Activated CD4-positive, alpha-beta T cell treated with anti-CD3 and anti-CD28 coated beads, Interleukin-2, amount 50 U/mL, for 48 hours (primary cell): Measurements from ENCODE around the gene NBR1.
"Not testable (repeated sequence)": the region's sequence is repeated elsewhere in the genome, so short reads cannot be mapped to it uniquely, and the experiment has no call there.

ENCODE experiments used
- DNase-seq, 2 experiments: peaks; one replicate each; pipeline ENCODE4 v3.0.0-alpha.2; 2020

The NBR1 gene

DNA sequence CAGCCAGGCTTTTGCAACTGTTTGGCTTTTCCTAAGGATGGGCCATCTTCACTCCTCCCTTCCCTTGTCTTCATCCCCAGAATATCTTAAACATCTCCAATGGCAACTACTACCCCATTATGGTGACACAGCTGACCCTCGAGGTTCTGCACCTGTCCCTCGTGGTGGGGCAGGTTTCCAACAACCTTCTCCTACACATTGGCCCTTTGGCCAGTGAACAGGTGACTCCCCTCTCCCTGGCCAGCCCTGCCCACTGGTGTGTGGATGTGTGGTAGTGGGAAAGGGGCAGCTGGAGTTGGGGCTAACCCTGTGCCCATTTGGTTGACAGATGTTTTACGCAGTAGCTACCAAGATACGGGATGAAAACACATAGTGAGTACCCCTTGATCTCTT lies 45.4 kb downstream of the NBR1 start:
- no peak for DNase-seq

DNA sequence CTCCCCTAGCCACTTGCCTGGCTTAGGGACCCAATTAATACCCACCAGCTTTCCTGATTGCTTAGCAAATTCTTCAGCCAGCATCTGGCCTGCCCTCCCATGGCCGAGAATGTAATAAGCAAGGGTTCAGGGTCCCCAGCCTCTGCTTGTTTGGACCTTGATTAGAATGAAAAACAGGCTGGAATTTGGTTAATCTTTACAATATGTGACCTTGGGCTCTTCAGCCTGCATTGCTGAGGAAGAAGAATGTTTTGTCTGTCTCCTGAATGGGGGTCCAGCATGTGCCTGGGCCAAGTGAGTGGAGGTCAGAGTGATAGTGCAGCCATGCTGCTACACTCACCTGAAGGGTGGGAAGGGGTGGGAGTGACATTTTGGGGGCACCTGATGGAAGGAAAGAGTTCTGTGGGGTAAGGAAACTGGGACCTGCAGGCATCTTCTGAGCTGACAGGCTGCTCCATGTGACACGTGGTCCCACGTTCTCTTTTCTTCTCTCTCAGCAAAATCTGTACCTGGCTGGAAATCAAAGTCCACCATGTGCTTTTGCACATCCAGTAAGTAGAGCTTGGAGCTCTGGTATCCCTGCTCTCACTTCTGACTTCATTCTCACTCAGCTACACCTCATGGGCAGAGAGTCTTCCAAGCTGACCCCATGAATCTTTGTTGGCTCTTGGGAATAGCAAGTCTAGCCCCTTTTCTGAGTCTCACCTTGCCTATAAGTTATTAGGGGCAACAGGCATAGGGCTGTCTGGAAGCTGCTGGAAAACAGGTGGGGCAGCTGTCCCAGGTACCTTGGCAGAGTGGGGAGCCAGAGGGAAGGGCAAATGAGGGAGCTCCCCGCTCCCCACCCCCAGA lies 46.0 kb downstream of the NBR1 start:
- DNase-seq, result no peak

DNA sequence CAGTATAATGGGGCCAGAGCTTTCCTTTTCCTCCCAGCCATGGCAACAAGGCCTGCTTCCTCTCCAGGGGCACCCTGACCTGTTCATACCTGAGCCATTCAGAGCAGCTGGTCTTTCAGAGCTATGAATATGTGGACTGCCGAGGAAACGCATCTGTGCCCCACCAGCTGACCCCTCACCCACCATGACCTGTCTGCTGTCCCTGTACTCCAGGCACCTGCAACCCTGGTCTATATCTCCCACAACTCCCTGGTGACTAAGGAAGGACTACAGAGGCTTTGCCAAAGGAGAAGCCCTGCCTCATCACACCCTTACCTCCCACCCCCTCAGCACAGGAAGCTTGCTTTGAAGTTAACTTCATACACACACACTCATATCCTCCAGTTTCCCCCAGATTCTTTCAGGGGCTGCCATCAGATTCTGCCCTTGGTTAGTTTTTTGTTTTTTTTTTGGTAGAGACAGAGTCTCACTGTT lies 46.6 kb downstream of the NBR1 start:
- DNase-seq, result no peak

DNA sequence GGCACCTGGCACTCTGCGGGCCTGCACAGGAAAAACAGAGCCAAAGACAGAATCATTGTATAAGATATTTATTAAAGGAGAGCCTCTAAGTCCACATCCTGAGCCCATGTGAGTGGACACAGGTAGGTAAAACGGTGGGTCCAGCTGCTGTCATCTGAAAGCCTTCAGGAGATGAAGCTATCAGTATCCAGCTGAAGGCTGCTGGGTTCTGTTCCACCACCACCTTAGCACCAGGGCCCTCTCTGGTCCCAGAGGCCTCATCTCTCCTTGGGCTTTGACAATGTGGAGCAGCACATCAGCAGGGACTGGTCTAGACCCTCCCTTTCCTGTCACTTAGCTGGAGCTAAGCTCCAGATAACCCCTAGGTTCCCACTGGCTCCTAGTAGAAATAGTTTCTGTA lies 48.0 kb downstream of the NBR1 start:
- DNase-seq, result no peak

DNA sequence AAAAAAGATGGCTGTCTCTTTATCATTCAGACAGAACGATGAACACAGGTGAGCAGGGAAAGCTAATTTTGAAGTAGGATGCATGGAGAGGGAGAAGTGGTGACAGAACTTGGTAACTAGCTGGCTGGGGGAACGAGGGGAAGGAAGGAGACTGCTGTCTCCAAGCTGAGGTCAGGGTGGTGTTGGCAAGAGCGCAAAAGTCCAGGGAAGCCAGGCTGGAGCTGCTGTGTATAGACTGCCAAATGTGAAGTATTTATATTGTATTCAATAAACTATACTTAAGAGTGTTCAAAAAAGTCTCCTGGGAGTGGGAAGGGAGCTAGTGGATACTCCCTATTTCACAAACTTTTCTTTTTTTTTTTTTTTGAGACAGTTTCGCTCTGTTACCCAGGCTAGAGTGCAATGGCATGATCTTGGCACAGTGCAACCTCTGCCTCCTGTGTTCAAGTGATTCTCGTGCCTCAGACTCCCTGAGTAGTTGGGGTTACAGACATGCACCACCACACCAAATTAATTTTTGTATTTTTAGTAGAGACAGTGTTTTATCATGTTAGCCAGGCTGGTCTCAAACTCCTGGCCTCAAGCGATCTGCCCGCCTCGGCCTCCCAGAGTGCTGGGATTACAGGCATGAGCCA lies 48.8 kb downstream of the NBR1 start:
- no peak for DNase-seq

DNA sequence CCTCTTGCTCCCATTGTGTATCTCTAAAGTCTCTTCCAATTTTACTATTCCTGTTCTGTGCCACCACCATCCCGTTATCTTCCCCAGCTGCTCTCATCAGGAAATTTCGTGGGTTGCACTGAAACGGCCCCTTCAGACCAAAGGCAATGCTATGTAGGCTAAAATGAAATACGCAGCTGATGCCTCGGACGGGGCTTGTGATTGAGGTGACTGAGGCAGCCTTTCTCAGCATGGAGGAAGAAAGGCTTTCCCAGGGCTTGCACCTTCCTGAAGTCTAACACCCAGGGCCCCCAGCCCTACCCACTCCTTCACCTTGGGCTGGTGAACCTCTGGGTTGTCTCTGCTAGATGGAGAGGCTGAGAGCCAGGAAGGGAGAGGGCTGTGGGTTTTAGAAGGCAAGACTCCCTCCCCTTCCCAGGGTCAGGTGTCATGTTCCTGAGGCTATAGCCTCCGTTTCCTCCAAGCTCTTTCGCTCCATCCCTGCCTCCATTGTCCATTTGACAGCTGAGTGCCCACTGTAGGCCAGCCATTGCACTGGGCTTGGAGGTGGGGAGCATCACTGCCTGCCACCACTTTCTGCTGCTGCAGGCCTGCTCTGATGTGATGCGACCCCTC lies 49.6 kb downstream of the NBR1 start:
- no peak for DNase-seq

DNA sequence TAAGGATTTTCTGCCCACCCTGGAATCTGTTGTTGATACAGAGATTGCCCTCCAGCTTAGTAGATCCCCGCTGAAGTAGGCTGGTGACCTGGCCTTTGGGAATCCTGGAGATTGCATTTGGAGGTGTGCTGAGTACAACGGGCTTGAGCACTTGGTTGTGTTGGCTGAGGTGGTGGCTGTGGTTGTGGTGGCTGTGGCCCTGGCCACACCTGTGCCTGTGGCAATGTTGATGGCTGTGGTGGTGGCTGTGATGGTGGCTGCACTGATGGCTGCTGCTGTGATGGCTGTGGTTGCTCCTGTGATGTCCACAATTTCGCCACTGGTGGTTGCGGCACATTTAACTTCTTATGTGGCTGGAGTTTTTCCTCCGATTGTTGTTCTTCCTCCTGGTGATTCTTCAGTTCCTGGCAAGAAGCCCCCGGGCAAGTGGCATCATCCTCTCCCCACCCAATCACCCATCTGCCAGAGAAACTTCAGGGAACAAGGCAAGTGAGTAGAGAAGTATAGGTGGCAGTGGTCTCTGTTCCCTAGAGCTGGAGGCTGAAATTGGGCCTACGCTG lies 53.2 kb downstream of the NBR1 start:
- no peak for DNase-seq

DNA sequence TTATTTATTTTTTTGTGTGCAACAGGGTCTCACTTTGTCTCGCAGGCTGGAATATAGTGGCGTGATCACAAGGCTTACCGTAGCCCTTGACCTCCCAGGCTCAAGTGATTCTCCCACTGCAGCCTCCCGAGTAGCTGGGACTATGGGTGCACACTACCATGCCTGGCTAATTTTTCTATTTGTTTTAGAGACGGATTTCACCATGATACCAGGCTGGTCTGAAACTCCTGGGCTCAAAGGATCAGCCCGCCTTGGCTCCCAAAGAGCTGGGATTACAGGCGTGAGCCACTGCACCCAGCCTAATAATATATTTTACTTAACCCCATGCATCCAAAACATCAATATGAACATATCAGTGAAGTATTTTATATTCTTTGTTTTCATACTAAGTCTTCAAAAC lies 55.4 kb downstream of the NBR1 start:
- no peak for DNase-seq

DNA sequence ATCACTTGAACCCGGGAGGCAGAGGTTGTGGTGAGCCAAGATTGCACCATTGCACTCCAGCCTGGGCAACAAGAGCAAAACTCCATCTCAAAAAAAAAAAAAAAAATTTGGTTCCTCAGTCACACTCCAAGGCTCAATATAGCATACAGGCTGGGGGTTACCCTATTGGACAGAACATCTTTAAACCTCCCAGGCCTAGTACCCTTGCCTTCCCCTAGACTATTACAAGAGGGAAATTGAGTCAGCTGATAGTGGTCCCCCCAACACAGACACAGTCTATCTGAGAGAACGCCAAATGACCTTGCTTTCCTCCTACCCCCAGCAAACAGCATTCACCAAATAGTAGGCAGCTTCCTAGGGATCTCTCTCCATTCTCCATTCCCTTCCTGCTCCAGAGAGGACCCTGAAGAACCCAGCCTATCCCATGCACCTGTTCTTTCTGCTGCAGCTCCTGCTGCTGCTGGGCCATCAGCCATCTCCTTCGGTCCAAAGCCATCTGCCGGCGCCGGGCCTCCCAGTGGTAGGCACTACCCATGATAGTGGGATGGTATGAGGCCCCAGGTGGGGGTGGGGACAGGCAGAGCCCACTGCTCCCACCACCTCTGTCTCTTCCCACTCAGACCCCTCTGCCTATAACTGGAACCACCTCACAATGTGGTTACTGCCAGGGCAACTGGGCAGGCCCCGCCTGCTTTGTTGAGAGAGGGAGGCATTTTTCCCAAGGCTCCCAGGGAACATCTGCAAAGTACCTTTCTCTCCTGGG lies 57.2 kb downstream of the NBR1 start, which contains the start of gene CCDC200:
Gene CCDC200, minus strand, starts transcription at position 604 of the 763 bp plus-strand sequence. Its CDS starts 69 bp downstream, at position 535.
- not testable (repeated sequence) for DNase-seq

DNA sequence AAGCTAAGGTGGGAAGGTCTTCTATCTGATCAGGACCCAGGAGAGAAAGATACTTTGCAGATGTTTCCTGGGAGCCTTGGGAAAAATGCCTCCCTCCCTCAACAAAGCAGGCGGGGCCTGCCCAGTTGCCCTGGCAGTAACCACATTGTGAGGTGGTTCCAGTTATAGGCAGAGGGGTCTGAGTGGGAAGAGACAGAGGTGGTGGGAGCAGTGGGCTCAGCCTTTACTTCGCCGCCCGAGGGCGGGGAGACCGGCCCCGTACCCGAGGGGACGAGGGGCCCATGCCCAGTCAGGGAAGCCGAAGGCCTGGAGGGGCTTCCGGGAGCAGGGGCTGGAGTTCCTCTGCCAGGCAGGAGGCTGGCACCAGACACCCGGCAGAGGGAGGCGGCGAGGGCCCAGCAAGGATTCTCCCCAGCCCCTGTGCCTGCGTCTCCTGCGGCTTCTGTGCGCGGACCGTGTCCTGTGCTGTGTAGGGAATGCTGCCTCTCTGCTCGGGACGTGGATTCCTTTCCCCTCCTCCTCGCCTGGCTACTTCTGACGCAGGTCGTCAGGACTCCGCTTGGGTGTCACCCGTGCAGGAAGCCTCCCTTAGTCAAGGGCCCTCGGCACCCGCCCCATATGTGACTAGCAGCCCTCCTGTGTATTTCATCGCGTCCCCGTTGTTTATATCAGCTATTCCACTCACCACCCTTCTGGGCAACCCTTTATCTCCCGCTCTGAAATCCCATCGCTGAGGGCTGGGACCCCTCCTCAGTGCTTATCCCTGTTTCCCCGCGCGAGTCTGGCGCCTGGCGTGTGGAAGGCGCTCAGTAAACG lies 60.4 kb downstream of the NBR1 start:
- not testable (repeated sequence) for DNase-seq

DNA sequence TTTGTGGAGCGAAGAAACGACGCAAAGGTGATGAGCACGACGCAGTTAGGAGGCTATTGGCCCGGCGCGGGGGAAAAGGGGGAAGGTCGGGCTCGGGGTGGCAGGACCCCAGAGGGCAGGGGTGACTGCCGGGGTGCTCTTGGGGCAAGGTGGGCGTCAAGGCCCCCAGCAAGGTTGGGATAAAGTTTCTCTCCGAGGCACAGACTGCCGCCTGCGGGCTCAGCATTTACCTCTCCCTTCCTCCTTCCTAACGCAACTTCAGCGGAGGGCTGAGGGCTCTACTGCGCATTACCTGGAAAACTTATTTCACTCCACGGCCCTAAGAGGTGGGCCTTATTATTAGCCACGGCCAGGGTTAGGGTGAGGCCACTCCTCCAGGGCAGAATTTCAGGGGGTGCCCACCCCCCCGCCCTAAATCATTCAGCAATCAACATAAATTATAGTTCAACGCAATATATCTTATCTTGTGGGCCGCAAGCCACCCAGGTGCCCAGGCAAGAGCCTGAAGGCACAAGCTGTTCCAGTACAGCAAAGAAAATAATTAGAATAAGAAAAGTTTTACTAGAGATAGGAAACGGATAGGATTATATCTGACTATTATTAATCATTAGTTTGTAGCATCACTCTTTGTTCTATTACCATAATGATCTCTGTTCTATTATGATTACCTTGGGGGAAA lies 61.1 kb downstream of the NBR1 start:
- peak; percentile 35 to 38 for DNase-seq

DNA sequence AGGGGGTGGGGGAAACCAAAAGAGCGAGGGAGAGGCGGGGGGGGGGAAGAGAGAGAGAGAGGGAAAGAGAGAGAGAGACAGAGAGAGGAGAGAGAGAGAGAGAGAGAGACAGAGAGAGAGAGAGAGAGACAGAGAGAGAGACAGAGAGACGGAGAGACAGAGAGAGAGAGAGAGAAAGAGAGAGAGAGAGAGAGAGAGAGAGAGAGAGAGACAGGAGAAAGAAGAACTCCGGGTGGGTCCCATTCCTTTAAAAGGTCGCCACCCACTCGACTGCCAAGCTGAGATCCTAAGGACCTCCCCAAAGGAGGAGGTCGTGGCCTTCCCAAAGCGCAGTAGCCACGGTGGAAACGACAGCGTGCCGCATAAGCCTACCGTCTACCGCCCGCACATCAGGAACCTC lies 62.2 kb downstream of the NBR1 start:
- not testable (repeated sequence) for DNase-seq

DNA sequence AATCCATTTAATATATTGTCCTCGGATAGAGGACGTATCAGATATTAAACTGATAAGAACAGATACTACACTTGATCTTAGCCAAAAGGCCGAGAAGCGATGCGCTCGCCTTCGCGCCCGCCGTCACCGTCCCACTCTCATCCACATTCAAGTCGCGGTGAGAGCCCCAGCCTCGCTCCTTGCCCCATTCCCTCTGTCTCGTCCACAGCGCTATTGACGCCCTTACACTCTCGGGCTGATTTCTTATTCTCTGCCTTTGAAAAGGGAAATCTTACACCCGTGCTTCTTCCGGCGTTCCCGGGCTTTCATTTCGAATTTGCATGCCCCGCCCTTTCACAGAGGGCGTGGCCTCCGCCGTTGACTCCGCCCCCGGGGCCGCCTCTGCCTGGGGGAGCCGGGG lies 62.9 kb downstream of the NBR1 start, which contains the start of gene RNU2-1:
Gene RNU2-1, minus strand, starts transcription at position 101 of the 400 bp plus-strand sequence.
- DNase-seq, result not testable (repeated sequence)

DNA sequence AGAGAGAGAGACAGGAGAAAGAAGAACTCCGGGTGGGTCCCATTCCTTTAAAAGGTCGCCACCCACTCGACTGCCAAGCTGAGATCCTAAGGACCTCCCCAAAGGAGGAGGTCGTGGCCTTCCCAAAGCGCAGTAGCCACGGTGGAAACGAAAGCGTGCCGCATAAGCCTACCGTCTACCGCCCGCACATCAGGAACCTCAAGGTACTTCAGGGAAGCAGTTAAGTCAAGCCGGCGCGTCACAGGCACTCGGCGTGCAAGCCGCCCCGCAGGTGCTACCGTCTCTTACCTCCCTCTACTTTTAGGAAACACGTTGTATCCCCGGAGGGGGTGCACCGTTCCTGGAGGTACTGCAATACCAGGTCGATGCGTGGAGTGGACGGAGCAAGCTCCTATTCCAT lies 68.6 kb downstream of the NBR1 start:
- not testable (repeated sequence) for DNase-seq

DNA sequence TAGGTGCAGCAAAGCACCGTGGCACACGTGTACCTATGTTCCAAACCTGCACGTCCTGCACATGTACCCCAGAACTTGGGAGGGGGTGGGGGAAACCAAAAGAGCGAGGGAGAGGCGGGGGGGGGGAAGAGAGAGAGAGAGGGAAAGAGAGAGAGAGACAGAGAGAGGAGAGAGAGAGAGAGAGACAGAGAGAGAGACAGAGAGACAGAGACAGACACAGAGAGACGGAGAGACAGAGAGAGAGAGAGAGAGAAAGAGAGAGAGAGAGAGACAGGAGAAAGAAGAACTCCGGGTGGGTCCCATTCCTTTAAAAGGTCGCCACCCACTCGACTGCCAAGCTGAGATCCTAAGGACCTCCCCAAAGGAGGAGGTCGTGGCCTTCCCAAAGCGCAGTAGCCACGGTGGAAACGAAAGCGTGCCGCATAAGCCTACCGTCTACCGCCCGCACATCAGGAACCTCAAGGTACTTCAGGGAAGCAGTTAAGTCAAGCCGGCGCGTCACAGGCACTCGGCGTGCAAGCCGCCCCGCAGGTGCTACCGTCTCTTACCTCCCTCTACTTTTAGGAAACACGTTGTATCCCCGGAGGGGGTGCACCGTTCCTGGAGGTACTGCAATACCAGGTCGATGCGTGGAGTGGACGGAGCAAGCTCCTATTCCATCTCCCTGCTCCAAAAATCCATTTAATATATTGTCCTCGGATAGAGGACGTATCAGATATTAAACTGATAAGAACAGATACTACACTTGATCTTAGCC lies 69.8 kb downstream of the NBR1 start:
- DNase-seq, result not testable (repeated sequence)

DNA sequence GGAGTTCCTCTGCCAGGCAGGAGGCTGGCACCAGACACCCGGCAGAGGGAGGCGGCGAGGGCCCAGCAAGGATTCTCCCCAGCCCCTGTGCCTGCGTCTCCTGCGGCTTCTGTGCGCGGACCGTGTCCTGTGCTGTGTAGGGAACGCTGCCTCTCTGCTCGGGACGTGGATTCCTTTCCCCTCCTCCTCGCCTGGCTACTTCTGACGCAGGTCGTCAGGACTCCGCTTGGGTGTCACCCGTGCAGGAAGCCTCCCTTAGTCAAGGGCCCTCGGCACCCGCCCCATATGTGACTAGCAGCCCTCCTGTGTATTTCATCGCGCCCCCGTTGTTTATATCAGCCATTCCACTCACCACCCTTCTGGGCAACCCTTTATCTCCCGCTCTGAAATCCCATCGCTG lies 75.4 kb downstream of the NBR1 start:
- not testable (repeated sequence) for DNase-seq
